Neural progenitor cell (in vitro differentiated cells): ENCODE data around the gene KPNB1. TPM values are rescaled to one million over a fixed set of nuclear protein-coding genes. Genes with fewer than 3 reads are reported as not detected.
A peak's percentile ranks its signal among the peaks of the same experiment; 100 is the strongest.

Experiments
- DNase-seq: peaks from one replicate; pipeline ENCODE4 v3.0.0-alpha.2; 2016; ENCODE audit warnings: low spot score
- H2AFZ ChIP-seq: fragments of 200-600 bp; sonication (generic); replicated peaks from 2 replicates; pipeline ENCODE4 v1.6.1; 2016; ENCODE audit warnings: antibody characterized with exemption
- H3F3A ChIP-seq: fragments of 200-600 bp; sonication (generic); 2 replicates; pipeline ENCODE4 v1.6.1; 2016; ENCODE audit warnings: antibody characterized with exemption, low read depth
- H3K27ac ChIP-seq: fragments of 200-600 bp; sonication (generic); 2 replicates; pipeline ENCODE4 v1.5.1; 2016; ENCODE audit warnings: mild to moderate bottlenecking
- H3K27me3 ChIP-seq: fragments of 200-600 bp; sonication (generic); 2 replicates; pipeline ENCODE4 v1.6.1; 2016; ENCODE audit warnings: mild to moderate bottlenecking, moderate library complexity
- H3K36me3 ChIP-seq: fragments of 200-600 bp; sonication (generic); 2 replicates; pipeline ENCODE4 v1.5.1; 2016
- H3K4me1 ChIP-seq: fragments of 200-600 bp; sonication (generic); 2 replicates; pipeline ENCODE4 v1.6.1; 2016; ENCODE audit warnings: mixed run types
- H3K4me2 ChIP-seq: fragments of 200-600 bp; sonication (generic); 2 replicates; pipeline ENCODE4 v1.6.1; 2016
- H3K4me3 ChIP-seq: fragments of 200-600 bp; sonication (generic); 2 replicates; pipeline ENCODE4 v1.5.1; 2016
- H3K79me2 ChIP-seq: fragments of 200-600 bp; sonication (generic); 2 replicates; pipeline ENCODE4 v1.6.1; 2016; ENCODE audit warnings: low read depth
- H3K9ac ChIP-seq: fragments of 200-600 bp; sonication (generic); 2 replicates; pipeline ENCODE4 v1.6.1; 2016
- H3K9me3 ChIP-seq: fragments of 200-600 bp; sonication (generic); 2 replicates; pipeline ENCODE4 v1.5.1; 2016; ENCODE audit warnings: low read depth
- H4K20me1 ChIP-seq: fragments of 200-600 bp; sonication (generic); 2 replicates; pipeline ENCODE4 v1.6.1; 2016; ENCODE audit warnings: low read depth
- H3K27ac Mint-ChIP-seq: 3 replicates; pipeline ENCODE4 v1.8.0; 2021; ENCODE audit warnings: mixed read lengths
- H3K27me3 Mint-ChIP-seq: 2 replicates; pipeline ENCODE4 v1.8.0; 2022; ENCODE audit warnings: low read depth, mild to moderate bottlenecking, inconsistent platforms, moderate library complexity, mixed read lengths; ENCODE audit not compliant: insufficient read depth
- H3K36me3 Mint-ChIP-seq: 3 replicates; pipeline ENCODE4 v1.8.0; 2021; ENCODE audit warnings: mixed read lengths
- H3K4me1 Mint-ChIP-seq: 3 replicates; pipeline ENCODE4 v1.8.0; 2021; ENCODE audit warnings: mixed read lengths
- H3K4me3 Mint-ChIP-seq: 3 replicates; pipeline ENCODE4 v1.8.0; 2021; ENCODE audit warnings: mild to moderate bottlenecking, moderate library complexity, mixed read lengths
- H3K9me3 Mint-ChIP-seq: 3 replicates; pipeline ENCODE4 v1.8.0; 2020; ENCODE audit warnings: mixed read lengths
- CTCF ChIP-seq: fragments of 200-600 bp; sonication (generic); IDR thresholded peaks from 2 replicates; pipeline ENCODE4 v1.5.1; 2017; ENCODE audit warnings: antibody characterized with exemption, mild to moderate bottlenecking
- EZH2 ChIP-seq: fragments of 200-600 bp; sonication (generic); IDR thresholded peaks from 2 replicates; pipeline ENCODE4 v1.6.1; 2017; ENCODE audit warnings: antibody characterized with exemption, mild to moderate bottlenecking, moderate library complexity
- EZH2phosphoT487 ChIP-seq: fragments of 200-600 bp; sonication (generic); IDR thresholded peaks from 2 replicates; pipeline ENCODE4 v1.6.1; 2017; ENCODE audit warnings: antibody characterized with exemption
- total RNA-seq: library from RNA; depleted of rRNA; stranded (reverse); fragments of >200 nt; gene quantifications from 2 replicates; pipeline ENCODE4 v1.2.3, GENCODE V29; 2015; ENCODE audit warnings: low replicate concordance

KPNB1 gene
- total RNA-seq, 1 donor from 2014 or later: 543 TPM

- H4K20me1 ChIP-seq: peaks cover 12% of the 10 kb centered on the region
- no peak overlapping the region for H3K4me3 ChIP-seq
- peaks cover 48% of the 10 kb centered on the region for H3K27me3 Mint-ChIP-seq
- no peaks in the 10 kb centered on the region for H3K9me3 ChIP-seq
- H3K79me2 ChIP-seq: no peaks in the 10 kb centered on the region
- no peaks in the 10 kb centered on the region for H3K36me3 Mint-ChIP-seq
- no peak overlapping the region for H3K4me3 Mint-ChIP-seq
- peaks cover 67% of the 10 kb centered on the region for H3K27me3 ChIP-seq
- no peak overlapping the region for H3K9ac ChIP-seq
- no peak overlapping the region for H3K4me2 ChIP-seq
- H3K9me3 Mint-ChIP-seq: peaks cover 3% of the 10 kb centered on the region
- H3K27ac Mint-ChIP-seq: no peak overlapping the region
- H3K4me1 ChIP-seq: peaks cover 6% of the 10 kb centered on the region
- H2AFZ ChIP-seq: no peak overlapping the region
- H3K4me1 Mint-ChIP-seq: peaks cover 12% of the 10 kb centered on the region
- TF ChIP-seq CTCF: no peak
- TF ChIP-seq EZH2: no peak
- TF ChIP-seq EZH2phosphoT487: no peak
- no peaks in the 10 kb centered on the region for H3F3A ChIP-seq
- no peak overlapping the region for H3K27ac ChIP-seq
- DNase-seq: no peak
- no peaks in the 10 kb centered on the region for H3K36me3 ChIP-seq
Measured at GRCh38 chr17:47730681-47731080, 81.0 kb downstream of the KPNB1 start.

- Histone ChIP-seq H3K4me3 (no peak overlapping the region), H3K79me2 (no peaks in the 10 kb centered on the region), H3F3A (no peaks in the 10 kb centered on the region), H3K4me1 (peaks cover 6% of the 10 kb centered on the region), H3K27ac (no peak overlapping the region), H3K27me3 (peaks cover 74% of the 10 kb centered on the region), H3K36me3 (no peaks in the 10 kb centered on the region), H2AFZ (no peak overlapping the region), H3K9me3 (no peaks in the 10 kb centered on the region), H3K9ac (no peak overlapping the region), H3K4me2 (no peak overlapping the region), H4K20me1 (peaks cover 12% of the 10 kb centered on the region)
- Mint-ChIP-seq H3K27me3 (peaks cover 51% of the 10 kb centered on the region), H3K4me1 (peaks cover 12% of the 10 kb centered on the region), H3K36me3 (no peaks in the 10 kb centered on the region), H3K27ac (no peak overlapping the region), H3K4me3 (peak overlapping the region; percentile 41), H3K9me3 (peaks cover 3% of the 10 kb centered on the region)
- no peak for DNase-seq
- TF ChIP-seq EZH2phosphoT487 (no peak), CTCF (no peak), EZH2 (no peak)
Measured at GRCh38 chr17:47731396-47731795, 81.7 kb downstream of the KPNB1 start.

- Histone ChIP-seq H3K9ac (no peak overlapping the region), H3K9me3 (no peaks in the 10 kb centered on the region), H3K4me2 (peak overlapping the region; percentile 96), H3K4me1 (peaks cover 5% of the 10 kb centered on the region), H3F3A (no peaks in the 10 kb centered on the region), H4K20me1 (peaks cover 12% of the 10 kb centered on the region), H3K79me2 (no peaks in the 10 kb centered on the region), H3K4me3 (peak overlapping the region; percentile 66), H2AFZ (no peak overlapping the region), H3K36me3 (no peaks in the 10 kb centered on the region), H3K27me3 (peaks cover 85% of the 10 kb centered on the region), H3K27ac (no peak overlapping the region)
- Mint-ChIP-seq H3K36me3 (no peaks in the 10 kb centered on the region), H3K4me1 (peaks cover 9% of the 10 kb centered on the region), H3K27ac (no peak overlapping the region), H3K4me3 (peak overlapping the region; percentile 81), H3K27me3 (peaks cover 59% of the 10 kb centered on the region), H3K9me3 (peaks cover 3% of the 10 kb centered on the region)
- DNase-seq: no peak
- no peak for TF ChIP-seq CTCF
- TF ChIP-seq EZH2phosphoT487: no peak
- TF ChIP-seq EZH2: no peak
Measured at GRCh38 chr17:47732399-47733046, 82.8 kb downstream of the KPNB1 start.
